ENCODE data around the gene TMEM198. TPM values are rescaled to one million over a fixed set of nuclear protein-coding genes. Genes with fewer than 3 reads are reported as not detected.

Gene TMEM198
- total and polyA plus RNA-seq, 2 donors (not counting 3 experiments of a cell fraction or from before 2014, with no cell fraction given) = not detected

- Histone ChIP-seq H3K36me3 (ENCODE audit: control insufficient read depth in 2 of 2, extremely low read depth in 1 of 2, insufficient read depth in 2 of 2, low read length in 2 of 2) (no peaks in the 10 kb centered on the region), H3K4me3 (replicated peaks in 1 of 3; ENCODE audit: insufficient read depth in 1 of 3, low read depth in 1 of 3, low read length in 3 of 3) (no peak overlapping the region), H4K20me1 (replicated peaks; ENCODE audit: control insufficient read depth, extremely low read depth, insufficient read depth, low read length) (no peaks in the 10 kb centered on the region), H3K9ac (replicated peaks; ENCODE audit: extremely low read depth, insufficient read depth, low read length) (no peak overlapping the region), H3K4me1 (ENCODE audit: control insufficient read depth, extremely low read depth, insufficient read depth, low read length) (no peaks in the 10 kb centered on the region), H3K27ac (ENCODE audit: insufficient read depth, low read depth, low read length) (no peak overlapping the region), H3K9me1 (replicated peaks; ENCODE audit: control insufficient read depth, extremely low read depth, insufficient read depth, low read length) (no peaks in the 10 kb centered on the region), H2AFZ (ENCODE audit: low read depth, low read length) (no peak overlapping the region), H3K4me2 (ENCODE audit: insufficient read depth, low read length) (no peak overlapping the region), H3K9me3 (replicated peaks; ENCODE audit: control insufficient read depth, insufficient read depth, low read length) (no peaks in the 10 kb centered on the region), H3K79me2 (ENCODE audit: control insufficient read depth, insufficient read depth, low read length) (no peaks in the 10 kb centered on the region), H3K27me3 (ENCODE audit: control insufficient read depth in 2 of 2, insufficient read depth in 2 of 2, low read length in 2 of 2) (peaks cover 56 to 57% of the 10 kb centered on the region in 2 experiments)
- DNase-seq (ENCODE audit: low read depth, low spot score) = no peak
- ChIA-PET POLR2A (no interaction called here), CTCF (interaction anchor here (1.0 to 5.3 kb wide), 6 partner anchors 9 to 59 kb away, joined by 3 to 86 read pairs (median 10); partner anchors contain the start of gene GMPPA)
- no TSS peak for BruUV-seq (replicated peaks)
- dilution Hi-C loops (cut with MboI; ENCODE audit: extremely low pct_ligation_motif_present, low sequenced_read_pairs) = no loop called here
- TF ChIP-seq MAX (IDR thresholded peaks at IDR 0.05; ENCODE audit: insufficient read depth, insufficient read length) = no peak
- no peak for TF ChIP-seq EZH2 (IDR thresholded peaks at IDR 0.05; ENCODE audit: borderline replicate concordance, low read depth, low read length, severe bottlenecking)
- no peak for TF ChIP-seq FOS (IDR thresholded peaks at IDR 0.05; ENCODE audit: borderline replicate concordance, insufficient read depth, low read length)
- TF ChIP-seq MYC (IDR thresholded peaks at IDR 0.05; ENCODE audit: low read depth, low read length) = no peak
- no peak for TF ChIP-seq CTCF (IDR thresholded peaks at IDR 0.05; ENCODE audit: extremely low read depth in 1 of 2, insufficient read depth in 1 of 2, low read depth in 1 of 2, low read length in 2 of 2)
- no peak for TF ChIP-seq POLR2AphosphoS5 (IDR thresholded peaks at IDR 0.05; ENCODE audit: insufficient read depth, low read depth, low read length)
- TF ChIP-seq JUN (IDR thresholded peaks at IDR 0.05; ENCODE audit: borderline replicate concordance, insufficient read depth, insufficient read length, low read depth) = no peak
- no peak for TF ChIP-seq GATA2 (IDR thresholded peaks at IDR 0.05; ENCODE audit: insufficient read depth, insufficient read length, low read depth, low read length)
- TF ChIP-seq POLR2A (IDR thresholded peaks at IDR 0.05; ENCODE audit: low read depth, low read length) = no peak
- FAIRE-seq = no peak
- intact Hi-C loops (cut with micrococcal nuclease) = no loop called here
Measured at GRCh38 chr2:219517954-219518778, 25.7 kb upstream of the TMEM198 start.
